ENCODE measurements around the gene OTP.

- TF ChIP-seq REST (IDR thresholded peaks at IDR 0.05; ENCODE audit: insufficient read depth in 1 of 2, low read depth in 2 of 2, low read length in 1 of 2) (no peak), POLR2AphosphoS5 (IDR thresholded peaks at IDR 0.05; ENCODE audit: low read depth, low read length) (no peak), TCF7L2 (IDR thresholded peaks at IDR 0.05; ENCODE audit: low read depth, low read length) (no peak), SIN3A (IDR thresholded peaks at IDR 0.05; ENCODE audit: borderline replicate concordance, insufficient read depth, low read depth, low read length) (no peak)
- TF ChIP-seq, protein P1, sequence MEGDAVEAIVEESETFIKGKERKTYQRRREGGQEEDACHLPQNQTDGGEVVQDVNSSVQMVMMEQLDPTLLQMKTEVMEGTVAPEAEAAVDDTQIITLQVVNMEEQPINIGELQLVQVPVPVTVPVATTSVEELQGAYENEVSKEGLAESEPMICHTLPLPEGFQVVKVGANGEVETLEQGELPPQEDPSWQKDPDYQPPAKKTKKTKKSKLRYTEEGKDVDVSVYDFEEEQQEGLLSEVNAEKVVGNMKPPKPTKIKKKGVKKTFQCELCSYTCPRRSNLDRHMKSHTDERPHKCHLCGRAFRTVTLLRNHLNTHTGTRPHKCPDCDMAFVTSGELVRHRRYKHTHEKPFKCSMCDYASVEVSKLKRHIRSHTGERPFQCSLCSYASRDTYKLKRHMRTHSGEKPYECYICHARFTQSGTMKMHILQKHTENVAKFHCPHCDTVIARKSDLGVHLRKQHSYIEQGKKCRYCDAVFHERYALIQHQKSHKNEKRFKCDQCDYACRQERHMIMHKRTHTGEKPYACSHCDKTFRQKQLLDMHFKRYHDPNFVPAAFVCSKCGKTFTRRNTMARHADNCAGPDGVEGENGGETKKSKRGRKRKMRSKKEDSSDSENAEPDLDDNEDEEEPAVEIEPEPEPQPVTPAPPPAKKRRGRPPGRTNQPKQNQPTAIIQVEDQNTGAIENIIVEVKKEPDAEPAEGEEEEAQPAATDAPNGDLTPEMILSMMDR (IDR thresholded peaks at IDR 0.05), result no peak
Observed at GRCh38 chr5:77683171-77683732, 44.7 kb upstream of the OTP start.
